Measurements from ENCODE around the gene TMEM151B. TPM values are rescaled to one million over a fixed set of nuclear protein-coding genes. Genes with fewer than 3 reads are reported as not detected.

The TMEM151B gene
- total RNA-seq (2022) (not detected in 2 replicates), Bru-seq, nascent RNA (not detected), BruChase-seq, experiment 1, labeled RNA remaining after a 2-hour chase (percentile 10 among the genes with signal in this experiment), BruChase-seq, experiment 2, labeled RNA remaining after a 6-hour chase (not detected)
- long read RNA-seq = 0 reads

GRCh38 chr6:44269921-44270525, at the start of gene TMEM151B:
TSS of gene TMEM151B (plus strand) at chr6:44270450. CDS start at chr6:44270743, 293 bp downstream.
- no peaks in the 10 kb centered on the region for H3K36me3 ChIP-seq (ENCODE audit: control insufficient read depth, insufficient read depth, low read length)
- peaks cover 6% of the 10 kb centered on the region for H3K27me3 ChIP-seq (replicated peaks; ENCODE audit: control insufficient read depth, insufficient read depth, low read length)
- CTCF ChIA-PET = interaction anchor here (1.0 to 3.7 kb wide), 5 partner anchors 14 to 69 kb away, joined by 3 to 23 read pairs (median 5); partner anchors contain the start of genes AARS2 and SLC35B2
- Mint-ChIP-seq H3K36me3 (ENCODE audit: insufficient read depth, unreplicated experiment) (peaks cover 9% of the 10 kb centered on the region), H3K9me3 (ENCODE audit: unreplicated experiment) (no peaks in the 10 kb centered on the region), H3K4me3 (ENCODE audit: unreplicated experiment) (peak within 1 kb of the TSS; percentile 71), H3K27me3 (ENCODE audit: insufficient read depth, unreplicated experiment) (peaks cover 18% of the 10 kb centered on the region), H3K4me1 (ENCODE audit: low read depth, unreplicated experiment) (no peaks in the 10 kb centered on the region), H3K27ac (ENCODE audit: unreplicated experiment) (no peak within 1 kb of the TSS)
- BruUV-seq (replicated peaks) = no TSS peak
- H3K4me1 ChIP-seq = peaks cover 6% of the 10 kb centered on the region; the same call in 1 of the 2 replicates
- peak within 1 kb of the TSS; percentile 41 for H3K4me3 ChIP-seq (ENCODE audit: low read depth, low read length)
- intact Hi-C loops (cut with micrococcal nuclease; ENCODE audit: unreplicated experiment) = no loop called here
- H3K9me3 ChIP-seq = no peaks in the 10 kb centered on the region
- TF ChIP-seq CTCF (IDR thresholded peaks at IDR 0.05; ENCODE audit: insufficient read depth in 1 of 2, low read depth in 1 of 2, low read length in 1 of 2, severe bottlenecking in 1 of 2, unreplicated experiment in 1 of 2) = no peak
- no peak for DNase-seq
- POLR2A ChIA-PET = no interaction called here

GRCh38 chr6:44220913-44221290, 49.3 kb upstream of the TMEM151B start:
- H3K36me3 ChIP-seq (ENCODE audit: control insufficient read depth, insufficient read depth, low read length) = no peaks in the 10 kb centered on the region
- H3K9me3 ChIP-seq = no peaks in the 10 kb centered on the region
- Mint-ChIP-seq H3K36me3 (ENCODE audit: insufficient read depth, unreplicated experiment) (peaks cover 12% of the 10 kb centered on the region), H3K4me1 (ENCODE audit: low read depth, unreplicated experiment) (peaks cover 16% of the 10 kb centered on the region), H3K4me3 (ENCODE audit: unreplicated experiment) (peak overlapping the region; percentile 89), H3K27ac (ENCODE audit: unreplicated experiment) (no peak overlapping the region), H3K9me3 (ENCODE audit: unreplicated experiment) (no peaks in the 10 kb centered on the region), H3K27me3 (ENCODE audit: insufficient read depth, unreplicated experiment) (no peaks in the 10 kb centered on the region)
- H3K27me3 ChIP-seq (replicated peaks; ENCODE audit: control insufficient read depth, insufficient read depth, low read length) = no peaks in the 10 kb centered on the region
- ChIA-PET POLR2A (no interaction called here), CTCF (interaction anchor here (0.6 to 1.6 kb wide), 3 partner anchors 13 to 19 kb away, joined by 3 to 13 read pairs (median 8); no protein-coding TSS in a partner anchor)
- intact Hi-C loops (cut with micrococcal nuclease; ENCODE audit: unreplicated experiment) = loop anchor here (1.0 kb wide), 1 partner anchor 13 kb away; no protein-coding TSS in a partner anchor
- no peak overlapping the region for H3K4me3 ChIP-seq (ENCODE audit: low read depth, low read length)
- BruUV-seq (replicated peaks) = no TSS peak
- no peak for TF ChIP-seq CTCF (IDR thresholded peaks at IDR 0.05; ENCODE audit: insufficient read depth in 1 of 2, low read depth in 1 of 2, low read length in 1 of 2, severe bottlenecking in 1 of 2, unreplicated experiment in 1 of 2)
- DNase-seq = no peak
- peaks cover 39% of the 10 kb centered on the region for H3K4me1 ChIP-seq

GRCh38 chr6:44221291-44221960, 48.8 kb upstream of the TMEM151B start:
- no TSS peak for BruUV-seq (replicated peaks)
- Mint-ChIP-seq H3K27ac (ENCODE audit: unreplicated experiment) (no peak overlapping the region), H3K9me3 (ENCODE audit: unreplicated experiment) (no peaks in the 10 kb centered on the region), H3K4me3 (ENCODE audit: unreplicated experiment) (peak overlapping the region; percentile 89), H3K27me3 (ENCODE audit: insufficient read depth, unreplicated experiment) (no peaks in the 10 kb centered on the region), H3K4me1 (ENCODE audit: low read depth, unreplicated experiment) (peaks cover 15% of the 10 kb centered on the region), H3K36me3 (ENCODE audit: insufficient read depth, unreplicated experiment) (peaks cover 12% of the 10 kb centered on the region)
- ChIA-PET POLR2A (interaction anchor here (0.6 to 0.7 kb wide), 2 partner anchors 53 to 109 kb away, joined by 3 read pairs; no protein-coding TSS in a partner anchor), CTCF (interaction anchor here (0.6 to 1.6 kb wide), 7 partner anchors 8 to 584 kb away, joined by 3 to 13 read pairs (median 5); no protein-coding TSS in a partner anchor)
- Histone ChIP-seq H3K9me3 (no peaks in the 10 kb centered on the region), H3K27me3 (replicated peaks; ENCODE audit: control insufficient read depth, insufficient read depth, low read length) (no peaks in the 10 kb centered on the region), H3K36me3 (ENCODE audit: control insufficient read depth, insufficient read depth, low read length) (no peaks in the 10 kb centered on the region), H3K4me1 (peaks cover 45% of the 10 kb centered on the region), H3K4me3 (ENCODE audit: low read depth, low read length) (no peak overlapping the region)
- peak; percentile 59 to 83 for TF ChIP-seq CTCF (IDR thresholded peaks at IDR 0.05; ENCODE audit: insufficient read depth in 1 of 2, low read depth in 1 of 2, low read length in 1 of 2, severe bottlenecking in 1 of 2, unreplicated experiment in 1 of 2)
- intact Hi-C loops (cut with micrococcal nuclease; ENCODE audit: unreplicated experiment) = loop anchor here (1.0 kb wide), 1 partner anchor 13 kb away; no protein-coding TSS in a partner anchor
- DNase-seq = peak; percentile 74 to 79
